ENCODE measurements around the gene C1QB.

DNA sequence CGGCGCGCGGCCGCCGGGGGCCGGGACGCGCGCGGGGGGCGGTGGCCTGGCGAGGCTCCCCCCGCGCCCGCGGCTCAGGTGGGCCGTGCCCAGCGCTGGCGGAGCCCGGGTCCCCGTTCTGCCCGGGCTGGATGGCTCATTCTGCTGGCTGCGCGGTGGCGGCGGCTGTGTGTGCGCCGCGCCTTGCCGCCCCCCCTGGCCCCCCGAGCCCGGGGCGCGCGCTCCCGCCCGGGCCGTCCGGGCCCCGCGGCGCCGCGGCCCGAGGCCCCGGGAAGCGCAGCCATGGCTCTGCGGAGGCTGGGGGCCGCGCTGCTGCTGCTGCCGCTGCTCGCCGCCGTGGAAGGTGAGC, 57.6 kb downstream of the C1QB start, which contains the start of gene EPHB2:
- TF ChIP-seq HMG20B (CRISPR knock-in tag; IDR thresholded peaks at IDR 0.05) (no peak), ZNF24 (IDR thresholded peaks at IDR 0.05) (no peak), ESRRA (IDR thresholded peaks at IDR 0.05; ENCODE audit: borderline replicate concordance, low read depth) (no peak), MYC (IDR thresholded peaks at IDR 0.05; ENCODE audit: low read depth, low read length) (no peak), MYC (CRISPR knock-in tag; IDR thresholded peaks at IDR 0.05; ENCODE audit: borderline replicate concordance, low read depth) (no peak), EP300 (IDR thresholded peaks at IDR 0.05; ENCODE audit: low read length) (no peak), TCF7 (IDR thresholded peaks at IDR 0.05; ENCODE audit: borderline replicate concordance) (no peak)
- TF ChIP-seq, protein P1, sequence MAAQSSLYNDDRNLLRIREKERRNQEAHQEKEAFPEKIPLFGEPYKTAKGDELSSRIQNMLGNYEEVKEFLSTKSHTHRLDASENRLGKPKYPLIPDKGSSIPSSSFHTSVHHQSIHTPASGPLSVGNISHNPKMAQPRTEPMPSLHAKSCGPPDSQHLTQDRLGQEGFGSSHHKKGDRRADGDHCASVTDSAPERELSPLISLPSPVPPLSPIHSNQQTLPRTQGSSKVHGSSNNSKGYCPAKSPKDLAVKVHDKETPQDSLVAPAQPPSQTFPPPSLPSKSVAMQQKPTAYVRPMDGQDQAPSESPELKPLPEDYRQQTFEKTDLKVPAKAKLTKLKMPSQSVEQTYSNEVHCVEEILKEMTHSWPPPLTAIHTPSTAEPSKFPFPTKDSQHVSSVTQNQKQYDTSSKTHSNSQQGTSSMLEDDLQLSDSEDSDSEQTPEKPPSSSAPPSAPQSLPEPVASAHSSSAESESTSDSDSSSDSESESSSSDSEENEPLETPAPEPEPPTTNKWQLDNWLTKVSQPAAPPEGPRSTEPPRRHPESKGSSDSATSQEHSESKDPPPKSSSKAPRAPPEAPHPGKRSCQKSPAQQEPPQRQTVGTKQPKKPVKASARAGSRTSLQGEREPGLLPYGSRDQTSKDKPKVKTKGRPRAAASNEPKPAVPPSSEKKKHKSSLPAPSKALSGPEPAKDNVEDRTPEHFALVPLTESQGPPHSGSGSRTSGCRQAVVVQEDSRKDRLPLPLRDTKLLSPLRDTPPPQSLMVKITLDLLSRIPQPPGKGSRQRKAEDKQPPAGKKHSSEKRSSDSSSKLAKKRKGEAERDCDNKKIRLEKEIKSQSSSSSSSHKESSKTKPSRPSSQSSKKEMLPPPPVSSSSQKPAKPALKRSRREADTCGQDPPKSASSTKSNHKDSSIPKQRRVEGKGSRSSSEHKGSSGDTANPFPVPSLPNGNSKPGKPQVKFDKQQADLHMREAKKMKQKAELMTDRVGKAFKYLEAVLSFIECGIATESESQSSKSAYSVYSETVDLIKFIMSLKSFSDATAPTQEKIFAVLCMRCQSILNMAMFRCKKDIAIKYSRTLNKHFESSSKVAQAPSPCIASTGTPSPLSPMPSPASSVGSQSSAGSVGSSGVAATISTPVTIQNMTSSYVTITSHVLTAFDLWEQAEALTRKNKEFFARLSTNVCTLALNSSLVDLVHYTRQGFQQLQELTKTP (IDR thresholded peaks at IDR 0.05; ENCODE audit: low read depth in 1 of 2, partially characterized antibody in 2 of 2): no peak

Data from K562 (cell line).